SKM-1 treated with dmso at 0.1 percent for 144 hours (cell line): ENCODE data around the gene PXK.
"Not testable (repeated sequence)": the region's sequence is repeated elsewhere in the genome, so short reads cannot be mapped to it uniquely, and the experiment has no call there.

Source experiments
- DNase-seq: peaks from one replicate; lab custom pipeline; 2025; ENCODE audit not compliant: unreplicated experiment; lab: John Stamatoyannopoulos, UW

Gene PXK

DNA sequence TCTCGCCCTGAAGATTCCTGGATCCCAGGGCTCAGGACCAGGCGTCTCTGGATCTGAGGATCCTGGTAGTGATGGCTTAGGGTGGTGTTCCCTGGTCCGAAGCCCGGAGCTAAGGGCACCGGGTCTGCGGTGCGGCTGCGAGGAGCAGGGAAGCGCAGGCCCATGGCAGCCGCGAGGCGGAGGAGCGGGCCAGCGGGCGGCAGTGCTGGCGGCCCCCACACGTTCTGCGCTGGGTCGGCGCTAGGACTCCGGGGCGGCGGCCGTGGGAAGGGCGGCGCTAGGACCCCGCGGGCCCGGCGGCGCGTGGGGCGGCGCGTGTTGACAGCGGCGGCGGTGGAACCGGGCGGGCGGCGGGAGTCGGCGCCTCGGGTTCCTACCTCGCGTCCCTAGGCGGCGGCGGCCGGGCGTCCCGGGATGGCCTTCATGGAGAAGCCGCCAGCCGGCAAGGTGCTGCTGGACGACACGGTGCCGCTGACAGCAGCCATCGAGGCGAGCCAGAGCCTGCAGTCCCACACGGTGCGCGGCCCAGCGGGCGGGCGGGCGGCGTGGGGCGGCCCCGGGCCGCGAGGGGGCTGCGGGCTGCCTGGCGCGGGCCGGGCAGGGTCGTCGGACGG is at the start of gene PXK:
PXK (plus strand) TSS at position 318 of the 614 bp plus-strand sequence; CDS start at position 415, 97 bp downstream.
- peak; percentile 59 for DNase-seq

DNA sequence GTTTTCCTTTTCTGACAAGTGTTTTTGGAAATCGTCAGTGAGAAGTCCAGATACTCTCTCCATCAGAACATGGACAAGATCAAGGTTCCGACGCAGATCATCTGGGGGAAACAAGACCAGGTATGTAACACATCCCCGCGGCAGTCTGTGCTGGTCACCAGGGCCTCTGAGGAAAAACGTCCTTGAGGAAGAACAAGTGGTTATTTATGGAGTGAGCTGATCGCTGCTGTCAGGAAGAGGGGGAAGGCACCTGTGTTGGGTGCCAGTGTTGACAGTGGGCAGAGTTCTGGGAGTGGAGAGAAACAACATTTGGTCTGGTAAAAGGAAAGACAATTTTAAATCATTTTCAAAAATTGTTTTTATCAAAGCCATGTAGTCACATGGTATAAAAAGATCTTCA is 47.4 kb upstream of the PXK start:
- no peak for DNase-seq

DNA sequence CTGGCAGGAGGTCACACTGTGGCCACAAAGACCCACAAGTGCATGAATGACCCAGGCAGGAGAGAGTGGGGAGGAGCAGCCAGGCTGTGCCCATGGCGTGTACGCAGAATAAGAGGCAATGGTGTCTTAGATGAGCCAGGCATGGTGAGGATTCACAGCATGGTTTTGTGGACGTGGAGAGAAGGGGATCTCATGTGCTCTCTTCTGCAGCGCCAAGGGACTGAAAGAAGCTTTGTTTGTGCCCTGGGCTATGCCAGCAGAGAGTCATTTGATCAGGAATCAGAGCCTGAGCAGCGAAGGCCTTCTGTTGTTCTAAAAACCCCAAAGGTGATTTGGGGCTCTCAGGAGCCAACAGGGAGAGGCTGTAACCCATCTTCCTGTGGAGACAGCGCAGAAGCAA is 45.3 kb upstream of the PXK start:
- DNase-seq, result no peak

DNA sequence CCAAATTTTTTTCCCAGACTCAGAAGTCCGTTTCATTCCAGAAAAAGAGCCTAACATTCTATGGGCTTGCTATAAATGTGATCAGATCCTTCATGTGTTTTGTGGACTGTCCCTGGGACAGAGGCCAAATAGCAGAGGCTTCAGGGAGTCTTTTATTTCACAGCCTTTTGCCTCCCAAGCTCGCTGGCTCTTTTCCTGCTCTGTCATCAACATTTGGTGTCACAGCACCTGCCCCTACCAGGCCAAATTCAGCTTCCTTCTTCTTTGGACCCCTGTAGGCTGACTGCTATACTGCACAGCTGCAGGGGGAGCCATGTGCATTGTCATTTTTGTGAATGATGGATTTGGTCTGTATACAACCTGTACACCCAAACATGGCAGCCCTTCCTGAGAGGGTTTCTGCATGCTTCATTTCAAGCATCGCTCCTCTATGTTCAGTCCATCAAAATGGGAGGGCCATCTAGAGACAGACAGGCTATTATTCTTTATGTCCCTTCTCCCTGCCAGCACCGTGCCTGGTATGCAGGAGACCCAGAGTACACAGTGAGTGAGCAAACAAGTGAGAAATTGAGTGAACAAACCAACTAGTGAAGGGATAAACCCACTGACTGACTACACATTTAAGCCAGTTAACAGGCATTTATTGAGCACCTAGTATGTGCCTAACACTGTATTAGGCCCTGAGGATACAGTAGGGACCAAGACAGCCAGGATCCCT is 44.5 kb upstream of the PXK start:
- DNase-seq, result no peak

DNA sequence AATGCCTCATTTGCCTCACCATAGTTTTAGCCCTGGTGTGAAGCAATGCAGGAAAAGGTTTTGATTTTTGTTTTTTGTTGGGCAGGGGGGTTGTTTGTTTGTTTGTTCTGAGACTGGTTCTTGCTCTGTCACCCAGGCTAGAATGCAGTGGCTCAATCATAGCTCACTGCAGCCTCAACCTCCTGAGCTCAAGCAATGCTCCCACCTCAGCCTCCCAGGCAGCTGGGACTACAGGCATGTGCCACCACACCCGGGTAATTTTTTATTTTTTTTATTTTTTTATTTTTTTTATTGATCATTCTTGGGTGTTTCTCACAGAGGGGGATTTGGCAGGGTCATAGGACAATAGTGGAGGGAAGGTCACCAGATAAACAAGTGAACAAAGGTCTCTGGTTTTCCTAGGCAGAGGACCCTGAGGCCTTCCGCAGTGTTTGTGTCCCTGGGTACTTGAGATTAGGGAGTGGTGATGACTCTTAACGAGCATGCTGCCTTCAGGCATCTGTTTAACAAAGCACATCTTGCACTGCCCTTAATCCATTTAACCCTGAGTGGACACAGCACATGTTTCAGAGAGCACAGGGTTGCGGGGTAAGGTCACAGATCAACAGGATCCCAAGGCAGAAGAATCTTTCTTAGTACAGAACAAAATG is 43.6 kb upstream of the PXK start:
- not testable (repeated sequence) for DNase-seq

DNA sequence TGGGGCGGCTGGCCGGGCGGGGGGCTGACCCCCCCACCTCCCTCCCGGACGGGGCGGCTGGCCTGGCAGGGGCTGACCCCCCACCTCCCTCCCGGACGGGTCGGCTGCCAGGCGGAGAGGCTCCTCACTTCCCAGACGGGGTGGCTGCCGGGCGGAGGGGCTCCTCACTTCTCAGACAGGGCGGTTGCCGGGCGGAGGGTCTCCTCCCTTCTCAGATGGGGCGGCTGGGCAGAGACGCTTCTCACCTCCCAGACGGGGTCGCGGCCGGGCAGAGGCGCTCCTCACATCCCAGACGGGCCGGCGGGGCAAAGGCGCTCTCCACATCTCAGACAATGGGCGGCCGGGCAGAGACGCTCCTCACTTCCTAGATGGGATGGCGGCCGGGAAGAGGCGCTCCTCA is 42.2 kb upstream of the PXK start:
- DNase-seq, result not testable (repeated sequence)

DNA sequence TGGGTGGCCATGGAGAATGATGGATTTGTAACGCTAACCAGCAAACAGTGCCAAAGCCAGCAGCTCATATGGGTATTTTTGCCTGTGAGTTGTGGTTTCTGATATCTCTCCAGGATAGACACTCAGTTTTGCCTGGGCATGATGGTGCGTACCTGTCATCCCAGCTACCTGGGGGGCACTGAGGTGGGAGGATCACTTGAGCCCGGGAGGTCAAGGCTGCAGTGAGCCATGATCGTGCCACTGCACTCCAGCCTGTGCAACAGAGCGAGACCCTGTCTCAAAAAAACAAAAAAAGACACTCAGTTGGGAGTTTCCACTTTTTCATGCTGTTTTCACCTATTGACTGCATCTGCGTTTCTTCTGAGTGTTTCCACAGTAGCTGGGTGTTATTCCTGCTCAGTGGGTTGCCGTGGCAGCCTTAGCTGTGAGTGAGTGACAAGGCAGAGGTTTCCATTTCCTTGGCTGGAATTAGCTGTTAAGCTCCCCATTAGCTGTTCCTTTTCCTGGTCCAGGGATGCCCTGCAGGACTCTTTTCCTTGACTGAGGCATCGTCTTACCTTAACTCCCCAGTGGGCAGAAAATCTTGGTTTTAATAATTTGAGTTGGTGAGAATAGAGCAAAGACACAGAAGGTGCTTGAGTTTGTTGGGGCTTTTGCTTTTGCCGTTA is 40.9 kb upstream of the PXK start:
- DNase-seq, result no peak

DNA sequence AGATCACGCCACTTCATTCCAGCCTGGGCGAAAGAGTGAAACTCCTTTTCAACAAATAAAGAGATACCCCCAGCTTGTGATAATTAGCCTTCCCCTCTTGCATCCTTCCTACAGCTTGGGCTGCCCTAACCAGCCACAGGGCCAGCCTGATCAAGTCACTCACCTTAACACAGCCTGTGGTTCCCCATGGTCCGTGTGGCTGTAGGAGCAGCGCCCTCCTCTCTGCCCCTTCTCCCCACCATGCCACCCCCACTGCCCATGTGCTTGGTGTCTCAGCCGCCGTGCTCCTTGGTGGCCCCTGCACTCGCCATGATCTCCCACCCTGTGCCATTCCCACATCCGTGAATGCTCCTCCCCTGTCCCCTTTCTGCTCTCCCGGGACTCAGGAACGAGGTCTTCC is 39.8 kb upstream of the PXK start:
- no peak for DNase-seq

DNA sequence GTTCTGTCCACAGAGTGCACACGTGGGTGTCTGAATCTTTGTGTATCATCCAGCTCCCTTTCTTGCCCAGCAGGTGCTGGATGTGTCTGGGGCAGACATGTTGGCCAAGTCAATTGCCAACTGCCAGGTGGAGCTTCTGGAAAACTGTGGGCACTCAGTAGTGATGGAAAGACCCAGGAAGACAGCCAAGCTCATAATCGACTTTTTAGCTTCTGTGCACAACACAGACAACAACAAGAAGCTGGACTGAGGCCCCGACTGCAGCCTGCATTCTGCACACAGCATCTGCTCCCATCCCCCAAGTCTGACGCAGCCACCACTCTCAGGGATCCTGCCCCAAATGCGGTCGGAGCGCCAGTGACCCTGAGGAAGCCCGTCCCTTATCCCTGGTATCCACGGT is 39.2 kb upstream of the PXK start:
- no peak for DNase-seq

DNA sequence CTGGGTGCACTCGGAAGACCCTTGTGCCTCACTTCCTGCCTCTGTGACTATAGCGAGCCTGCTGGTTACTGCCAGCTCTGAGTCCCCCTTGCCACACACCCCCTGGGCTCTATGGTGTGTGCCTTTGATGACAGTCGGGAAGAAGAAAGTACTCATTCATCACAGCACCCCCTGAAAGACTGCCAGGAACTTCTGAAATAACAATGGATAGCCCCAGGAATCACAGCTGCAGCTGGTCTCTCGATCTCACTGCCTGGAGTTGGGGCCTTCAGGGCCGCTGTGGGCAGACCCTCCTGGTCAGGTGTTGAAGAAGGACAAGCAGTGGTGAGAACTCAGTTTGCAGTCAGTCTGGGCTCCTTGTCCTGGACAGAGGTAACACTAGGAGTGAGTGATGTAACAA is 36.4 kb upstream of the PXK start:
- no peak for DNase-seq

DNA sequence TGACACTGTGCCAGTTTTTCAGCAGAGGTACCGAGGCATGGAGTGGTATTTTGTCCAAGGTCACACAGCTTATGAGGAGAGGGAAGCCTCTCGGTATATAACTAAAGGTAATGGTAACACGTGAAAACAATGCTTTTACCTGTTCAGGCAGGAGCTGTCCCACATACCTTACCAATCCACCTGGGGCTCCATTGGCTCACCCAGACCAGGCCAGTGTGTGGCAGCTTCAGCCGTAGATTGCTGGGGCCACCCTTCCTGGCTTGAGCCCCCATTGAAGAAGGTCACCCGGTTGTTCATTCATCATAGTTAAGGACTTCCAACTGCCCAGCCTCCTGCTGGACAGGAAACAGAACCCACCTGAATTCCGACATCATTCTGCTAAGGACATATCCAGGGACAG is 35.8 kb upstream of the PXK start:
- DNase-seq, result no peak

DNA sequence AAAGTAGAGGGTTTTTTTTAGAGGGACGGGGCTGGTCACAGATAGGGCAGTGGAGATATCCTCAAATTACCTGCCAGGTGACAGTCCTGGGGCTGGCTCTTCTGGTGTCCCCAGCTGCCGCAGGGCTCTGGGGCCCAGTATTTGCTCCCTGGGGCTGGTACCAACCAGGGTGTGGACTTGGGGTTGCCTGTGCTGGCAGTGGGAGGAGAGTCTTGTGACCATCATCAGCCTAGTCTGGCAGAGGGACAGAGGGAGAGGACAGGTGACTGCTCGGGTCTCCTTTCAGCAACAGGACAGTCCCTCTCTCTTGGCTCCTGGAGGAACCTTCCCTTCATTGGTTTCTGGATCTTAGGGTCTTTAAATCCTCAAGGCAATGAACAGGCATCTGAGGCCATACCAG is 34.5 kb upstream of the PXK start:
- no peak for DNase-seq

DNA sequence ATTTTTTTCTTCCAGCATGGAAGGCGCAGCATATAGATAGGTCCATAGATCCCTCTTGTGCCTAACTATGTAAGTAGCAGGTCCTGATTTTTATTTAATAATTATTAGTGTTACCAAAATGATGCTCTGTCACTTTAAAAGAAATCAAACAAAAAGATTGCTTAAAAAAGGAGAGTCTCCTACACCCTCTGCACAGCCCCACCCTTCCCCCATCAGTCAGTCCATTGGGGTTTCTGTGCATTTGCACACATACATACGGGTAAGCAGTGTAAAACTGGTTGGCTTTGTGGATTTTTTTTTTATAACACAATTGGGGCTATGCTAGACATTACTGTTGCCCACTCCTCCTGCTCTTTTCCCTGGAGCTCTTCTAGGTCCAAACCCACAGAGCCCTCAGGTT is 33.6 kb upstream of the PXK start:
- no peak for DNase-seq

DNA sequence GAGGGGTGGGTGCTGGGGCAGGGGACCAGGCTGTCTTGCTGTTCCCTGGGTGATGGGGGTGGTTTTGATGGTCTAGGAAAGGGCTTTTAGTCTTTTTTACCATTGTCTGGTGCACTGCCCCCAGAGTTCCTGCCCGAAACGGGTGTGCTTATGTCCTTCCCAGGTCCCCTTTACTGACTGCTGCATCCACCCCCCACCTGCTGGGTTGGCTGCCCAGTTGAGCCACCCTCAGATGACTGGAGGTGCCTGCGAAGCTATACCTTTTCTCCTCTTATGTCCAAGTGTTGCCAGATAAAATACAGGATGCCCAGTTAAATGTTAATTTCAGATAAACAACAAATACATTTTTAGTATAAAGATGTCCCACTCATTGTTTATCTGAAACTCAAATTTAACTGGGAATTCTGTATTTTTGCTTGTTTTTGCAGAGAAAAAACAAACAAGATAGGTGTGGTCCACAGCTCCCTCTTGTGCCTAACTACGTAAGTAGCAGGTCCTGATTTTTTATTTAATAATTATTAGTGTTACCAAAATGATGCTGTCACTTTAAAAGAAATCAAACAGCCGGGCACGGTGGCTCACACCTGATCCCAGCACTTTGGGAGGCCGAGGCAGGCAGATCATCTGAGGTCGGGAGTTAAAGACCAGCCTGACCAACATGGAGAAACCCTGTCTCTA is 32.7 kb upstream of the PXK start:
- no peak for DNase-seq

DNA sequence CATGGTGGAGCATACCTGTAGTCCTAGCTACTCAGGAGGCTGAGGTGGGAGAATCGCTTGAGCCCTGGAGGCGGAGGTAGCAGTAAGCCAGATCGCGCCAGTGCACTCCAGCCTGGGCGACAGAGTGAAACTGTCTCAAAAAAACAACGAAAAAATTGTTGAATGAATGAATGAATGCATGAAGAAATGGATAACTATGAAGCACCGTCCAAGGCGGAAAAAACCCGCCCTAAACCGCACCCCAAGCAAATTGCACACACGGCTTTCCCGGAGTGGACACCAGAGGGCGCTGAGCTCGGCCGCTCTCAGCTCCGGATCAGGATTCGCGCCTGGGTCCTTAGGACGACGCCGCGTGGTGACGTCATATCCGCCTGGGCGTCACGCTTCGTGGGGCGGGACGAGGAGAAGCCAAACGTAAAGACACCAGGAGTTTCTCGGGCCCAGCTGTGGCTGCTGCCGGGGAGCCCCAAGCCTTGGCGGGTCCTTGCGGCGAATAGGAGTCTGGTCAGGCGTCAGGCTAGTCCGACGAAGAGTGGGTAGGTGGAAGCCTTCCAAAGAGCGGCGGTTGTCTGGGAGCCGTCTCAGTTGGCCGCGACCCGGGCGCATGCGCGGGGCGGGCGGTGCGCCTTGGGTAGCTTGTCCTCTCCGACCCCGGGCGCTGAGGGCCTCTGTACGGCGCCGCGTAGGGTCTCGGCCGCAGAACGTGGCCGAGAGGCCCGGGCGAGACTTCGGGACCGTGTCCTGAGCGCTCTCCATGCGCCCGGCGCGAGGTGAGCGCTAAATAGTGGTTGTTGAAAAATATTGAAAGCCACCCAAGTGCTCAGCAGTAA is 26.6 kb upstream of the PXK start, which contains the start of the genes HTD2 and RPP14:
HTD2 (plus strand) TSS at position 639 of the 830 bp plus-strand sequence. CDS start 11,094 bp downstream, outside the sequence.
RPP14 (plus strand) TSS at position 364 of the 830 bp plus-strand sequence. CDS start 4,085 bp downstream, outside the sequence.
- DNase-seq, result peak; percentile 94

DNA sequence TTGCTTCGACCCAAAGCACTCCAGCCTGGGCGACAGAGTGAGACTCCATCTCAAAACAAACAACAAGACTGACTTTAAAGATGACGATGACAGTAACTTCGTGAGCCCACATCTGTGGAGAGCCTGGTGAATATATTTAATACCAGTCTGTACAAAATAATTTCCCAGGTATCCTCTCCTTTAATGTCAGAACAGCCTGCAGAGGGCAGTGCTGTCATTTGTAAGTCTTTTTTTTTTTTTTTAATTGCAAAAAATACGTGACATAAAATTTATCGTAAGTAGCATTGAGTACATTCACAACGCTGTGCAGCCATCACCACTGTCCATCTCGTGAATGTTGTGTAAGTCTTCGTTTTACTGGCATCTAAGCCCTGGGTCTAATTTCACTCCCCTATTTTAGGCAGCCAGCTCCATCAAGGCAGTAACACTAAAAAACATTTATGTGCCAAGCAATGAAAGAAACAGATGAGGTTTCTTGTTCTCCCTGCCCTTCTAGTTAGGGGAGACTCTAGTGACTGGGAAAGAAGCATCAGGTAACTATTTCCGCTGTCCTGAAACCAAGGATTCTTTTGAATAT is 25.0 kb upstream of the PXK start:
- DNase-seq, result peak; percentile 30

DNA sequence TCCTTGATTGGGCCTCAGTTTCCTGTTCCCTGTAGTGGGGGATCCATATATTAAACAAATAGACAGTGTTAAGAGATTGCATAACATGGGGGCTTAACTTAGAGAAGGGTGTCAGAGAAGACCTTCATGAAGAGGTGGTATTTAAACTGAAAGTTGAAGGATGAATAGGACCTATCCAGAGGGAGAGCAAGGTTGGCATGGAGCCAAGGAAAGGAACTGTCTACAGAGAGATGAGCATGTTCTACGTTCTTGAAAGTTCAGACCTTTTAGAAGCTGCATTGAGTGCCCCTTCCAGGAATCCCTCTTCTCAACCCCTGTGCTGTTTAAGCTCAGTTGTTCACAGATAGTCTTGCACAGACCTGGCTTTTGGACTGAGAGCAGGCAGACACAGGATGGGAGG is 24.0 kb upstream of the PXK start:
- DNase-seq, result no peak

DNA sequence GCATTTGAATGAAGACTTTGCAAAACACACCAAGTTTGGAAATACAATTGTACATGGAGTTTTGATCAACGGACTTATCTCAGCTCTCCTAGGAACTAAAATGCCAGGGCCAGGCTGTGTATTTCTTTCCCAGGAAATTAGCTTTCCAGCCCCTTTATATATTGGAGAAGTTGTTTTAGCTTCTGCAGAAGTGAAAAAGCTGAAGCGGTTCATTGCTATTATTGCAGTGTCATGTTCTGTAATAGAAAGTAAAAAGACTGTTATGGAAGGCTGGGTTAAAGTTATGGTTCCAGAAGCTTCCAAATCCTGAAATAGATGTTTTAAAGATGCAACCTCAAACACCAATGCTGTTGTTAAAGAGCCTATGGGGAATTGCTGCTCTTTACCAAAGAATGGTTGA is 14.9 kb upstream of the PXK start:
- no peak for DNase-seq

DNA sequence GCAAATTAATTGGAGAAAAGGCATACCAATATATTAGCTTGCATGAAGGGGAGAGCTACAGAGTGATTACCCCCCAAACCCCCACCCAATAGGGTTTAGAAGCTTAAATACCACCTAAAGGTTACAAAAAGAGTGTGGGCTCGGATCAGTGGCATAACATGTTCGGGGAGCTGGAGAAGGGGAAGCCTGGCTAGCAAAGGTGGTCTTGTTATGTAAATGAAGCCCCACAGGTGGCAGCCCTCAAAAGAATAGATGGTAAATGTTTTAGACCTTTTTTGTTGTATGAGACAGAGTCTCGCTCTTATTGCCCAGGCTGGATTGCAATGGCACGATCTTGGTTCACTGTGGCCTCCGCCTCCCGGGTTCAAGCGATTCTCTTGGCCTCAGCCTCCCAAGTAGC is 10.9 kb upstream of the PXK start:
- DNase-seq, result no peak

DNA sequence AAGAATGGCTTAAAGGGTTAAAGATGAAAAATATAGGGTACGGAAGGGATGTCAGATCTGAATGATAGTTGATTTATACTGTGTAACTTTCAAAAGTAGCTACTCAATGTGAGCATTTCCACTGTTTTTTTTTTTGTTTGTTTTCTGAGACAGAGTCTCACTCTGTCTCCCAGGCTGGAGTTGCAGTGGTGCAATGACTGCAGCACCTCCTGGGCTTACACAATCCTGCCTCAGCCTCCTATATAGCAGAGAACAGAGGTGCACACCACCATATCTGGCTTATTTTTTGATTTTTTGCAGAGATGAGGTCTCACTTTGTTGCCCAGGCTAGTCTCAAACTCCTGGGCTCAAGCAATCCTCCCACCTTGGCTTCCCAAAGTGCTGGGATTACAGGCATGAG is 9.9 kb upstream of the PXK start:
- no peak for DNase-seq
